K562 treated with DMSO at 1 percent for 4 hours (cell line): ENCODE measurements around the gene RAD51AP1. TPM values are rescaled to one million over a fixed set of nuclear protein-coding genes. Genes with fewer than 3 reads are reported as not detected.

Experiments
- total RNA-seq: library from RNA; unstranded; fragments of 300-600 nt; gene quantifications from 2 replicates; pipeline ENCODE4 v1.2.3, GENCODE V29; 2022; ENCODE audit not compliant: insufficient read depth

Gene RAD51AP1, protein sequence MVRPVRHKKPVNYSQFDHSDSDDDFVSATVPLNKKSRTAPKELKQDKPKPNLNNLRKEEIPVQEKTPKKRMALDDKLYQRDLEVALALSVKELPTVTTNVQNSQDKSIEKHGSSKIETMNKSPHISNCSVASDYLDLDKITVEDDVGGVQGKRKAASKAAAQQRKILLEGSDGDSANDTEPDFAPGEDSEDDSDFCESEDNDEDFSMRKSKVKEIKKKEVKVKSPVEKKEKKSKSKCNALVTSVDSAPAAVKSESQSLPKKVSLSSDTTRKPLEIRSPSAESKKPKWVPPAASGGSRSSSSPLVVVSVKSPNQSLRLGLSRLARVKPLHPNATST
- total RNA-seq, result 35.9 and 46.5 TPM in 2 replicates

DNA sequence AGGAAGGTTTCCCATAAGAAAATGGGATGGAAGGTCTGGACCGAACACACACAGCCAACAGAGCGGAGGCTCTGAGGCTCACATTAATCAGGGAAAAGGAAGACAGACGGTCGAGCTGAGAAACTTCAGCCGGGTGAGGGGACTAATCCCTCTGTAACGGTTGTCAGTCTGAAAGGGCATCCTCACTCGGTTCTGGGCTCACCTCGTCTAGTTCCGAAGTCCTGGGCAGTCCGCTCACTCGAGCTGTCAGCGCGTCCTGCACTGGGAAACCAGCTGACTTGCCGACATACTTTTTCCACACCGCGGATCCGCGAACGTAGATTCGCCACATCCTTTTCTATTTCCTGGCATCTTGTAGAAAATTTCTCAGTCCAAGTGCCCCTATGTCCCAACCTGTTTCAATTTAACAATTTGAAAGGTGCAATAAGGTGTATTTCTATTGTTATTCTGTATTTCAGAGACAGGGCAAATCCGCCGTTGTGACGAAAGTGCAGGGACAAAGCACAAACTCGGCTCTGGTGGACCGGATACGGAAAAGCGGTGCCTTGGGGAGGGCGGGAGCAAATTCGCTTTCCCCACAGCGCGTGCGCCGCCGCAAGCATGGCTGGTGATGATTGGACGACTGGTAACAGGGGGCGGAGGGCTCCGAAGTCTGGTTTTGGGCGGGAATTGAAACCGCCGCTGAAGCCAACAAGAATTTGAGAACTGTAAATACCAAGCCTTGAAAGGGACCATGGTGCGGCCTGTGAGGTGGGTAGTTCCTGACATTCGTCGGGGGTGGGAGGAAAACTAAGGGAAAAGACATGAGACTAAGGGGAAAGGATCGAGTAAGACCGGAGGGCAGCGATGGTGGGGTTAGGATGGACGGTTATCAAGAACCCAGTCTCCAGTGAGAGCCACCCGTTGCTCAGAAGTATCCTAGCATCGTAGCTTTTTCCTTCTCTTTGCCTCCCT, at the start of gene RAD51AP1:
TSS of gene RAD51AP1 (plus strand) at position 684 of the 954 bp plus-strand sequence. CDS start at position 734, 50 bp downstream.

DNA sequence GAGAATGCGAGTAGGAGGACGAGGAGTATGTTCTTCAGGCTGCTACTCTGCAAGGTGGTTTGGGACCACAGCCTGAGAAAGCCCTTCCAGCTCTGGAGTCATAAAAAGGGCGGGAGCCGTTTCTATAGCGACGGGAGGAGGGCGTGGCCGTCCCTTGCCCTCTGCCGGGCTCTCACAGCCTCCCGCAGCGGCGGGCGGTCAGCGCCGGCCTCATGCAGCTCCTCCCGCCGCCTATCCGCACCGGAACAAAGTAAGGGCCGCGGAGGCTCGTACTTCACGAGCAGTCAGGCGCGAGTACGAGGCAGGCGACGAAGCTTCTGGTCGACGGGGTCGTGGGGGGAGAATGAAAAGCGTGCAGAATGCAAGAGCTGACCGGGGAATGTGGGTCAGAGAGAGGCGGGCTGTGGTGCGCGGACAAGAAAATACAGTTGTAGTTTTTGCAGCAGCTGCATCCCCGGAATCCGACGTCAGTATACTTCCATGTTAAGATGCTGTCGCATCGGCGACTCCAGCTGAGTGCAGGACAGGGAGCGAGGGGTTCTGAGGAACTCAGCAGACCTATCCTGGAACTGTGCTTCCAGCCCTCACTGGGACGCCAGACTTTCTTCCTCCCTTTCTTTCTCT, 23.5 kb downstream of the RAD51AP1 start, which contains the start of gene DYRK4:
TSS of gene DYRK4 (plus strand) at position 175 of the 624 bp plus-strand sequence. CDS start at position 213, 38 bp downstream.

Other genes with a start within 250 kb of the RAD51AP1 start
- gene TIGAR, start 217.7 kb upstream of the RAD51AP1 start, total RNA-seq, result 0.41 TPM in 1 of 2 replicates, not detected in the other
- gene FGF23, start 159.2 kb upstream of the RAD51AP1 start, total RNA-seq, result not detected in 2 replicates
- gene FGF6, start 93.1 kb upstream of the RAD51AP1 start, total RNA-seq, result not detected in 2 replicates
- gene DYRK4, start 23.3 kb downstream of the RAD51AP1 start, total RNA-seq, result 5.7 and 11.7 TPM in 2 replicates
- gene AKAP3, start 110.2 kb downstream of the RAD51AP1 start, total RNA-seq, result 1.9 and 2.1 TPM in 2 replicates
- gene NDUFA9, start 110.2 kb downstream of the RAD51AP1 start, total RNA-seq, result 18.6 and 22.1 TPM in 2 replicates
- gene GALNT8, start 181.5 kb downstream of the RAD51AP1 start, total RNA-seq, result not detected in 2 replicates